ENCODE data around the gene YJEFN3.

DNA sequence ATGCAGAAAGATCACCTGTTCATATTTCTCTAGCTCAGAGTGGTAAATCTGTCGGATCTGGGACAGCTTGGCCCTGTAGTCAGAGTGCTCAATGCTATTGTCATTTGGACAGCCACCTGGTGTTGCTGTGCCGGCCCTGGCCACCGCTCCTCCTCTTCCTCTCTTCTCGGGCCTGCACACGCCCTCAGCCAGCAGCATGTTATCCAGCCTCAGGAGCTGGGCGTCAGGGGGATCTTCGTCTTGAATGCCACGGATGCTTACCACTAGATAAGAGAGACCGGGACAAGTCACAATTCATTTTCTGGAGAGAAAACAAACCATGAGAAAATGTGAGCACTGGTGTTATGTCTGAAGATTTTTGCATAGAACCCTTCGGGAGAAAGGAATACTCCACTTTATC, 41.9 kb downstream of the YJEFN3 start:
- TF ChIP-seq, protein P1, sequence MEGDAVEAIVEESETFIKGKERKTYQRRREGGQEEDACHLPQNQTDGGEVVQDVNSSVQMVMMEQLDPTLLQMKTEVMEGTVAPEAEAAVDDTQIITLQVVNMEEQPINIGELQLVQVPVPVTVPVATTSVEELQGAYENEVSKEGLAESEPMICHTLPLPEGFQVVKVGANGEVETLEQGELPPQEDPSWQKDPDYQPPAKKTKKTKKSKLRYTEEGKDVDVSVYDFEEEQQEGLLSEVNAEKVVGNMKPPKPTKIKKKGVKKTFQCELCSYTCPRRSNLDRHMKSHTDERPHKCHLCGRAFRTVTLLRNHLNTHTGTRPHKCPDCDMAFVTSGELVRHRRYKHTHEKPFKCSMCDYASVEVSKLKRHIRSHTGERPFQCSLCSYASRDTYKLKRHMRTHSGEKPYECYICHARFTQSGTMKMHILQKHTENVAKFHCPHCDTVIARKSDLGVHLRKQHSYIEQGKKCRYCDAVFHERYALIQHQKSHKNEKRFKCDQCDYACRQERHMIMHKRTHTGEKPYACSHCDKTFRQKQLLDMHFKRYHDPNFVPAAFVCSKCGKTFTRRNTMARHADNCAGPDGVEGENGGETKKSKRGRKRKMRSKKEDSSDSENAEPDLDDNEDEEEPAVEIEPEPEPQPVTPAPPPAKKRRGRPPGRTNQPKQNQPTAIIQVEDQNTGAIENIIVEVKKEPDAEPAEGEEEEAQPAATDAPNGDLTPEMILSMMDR (IDR thresholded peaks at IDR 0.05), result no peak
- no peak for TF ChIP-seq POLR2AphosphoS5 (IDR thresholded peaks at IDR 0.05)

All from esophagus muscularis mucosa (tissue), 3 donors.